T1000 (cell line): ENCODE data around the gene ERCC2.
"Not testable (repeated sequence)": the region's sequence is repeated elsewhere in the genome, so short reads cannot be mapped to it uniquely, and the experiment has no call there.

Experiments
- DNase-seq: peaks from one replicate; lab custom pipeline; 2025; ENCODE audit warnings: mixed read lengths; lab: John Stamatoyannopoulos, UW

Gene ERCC2

DNA sequence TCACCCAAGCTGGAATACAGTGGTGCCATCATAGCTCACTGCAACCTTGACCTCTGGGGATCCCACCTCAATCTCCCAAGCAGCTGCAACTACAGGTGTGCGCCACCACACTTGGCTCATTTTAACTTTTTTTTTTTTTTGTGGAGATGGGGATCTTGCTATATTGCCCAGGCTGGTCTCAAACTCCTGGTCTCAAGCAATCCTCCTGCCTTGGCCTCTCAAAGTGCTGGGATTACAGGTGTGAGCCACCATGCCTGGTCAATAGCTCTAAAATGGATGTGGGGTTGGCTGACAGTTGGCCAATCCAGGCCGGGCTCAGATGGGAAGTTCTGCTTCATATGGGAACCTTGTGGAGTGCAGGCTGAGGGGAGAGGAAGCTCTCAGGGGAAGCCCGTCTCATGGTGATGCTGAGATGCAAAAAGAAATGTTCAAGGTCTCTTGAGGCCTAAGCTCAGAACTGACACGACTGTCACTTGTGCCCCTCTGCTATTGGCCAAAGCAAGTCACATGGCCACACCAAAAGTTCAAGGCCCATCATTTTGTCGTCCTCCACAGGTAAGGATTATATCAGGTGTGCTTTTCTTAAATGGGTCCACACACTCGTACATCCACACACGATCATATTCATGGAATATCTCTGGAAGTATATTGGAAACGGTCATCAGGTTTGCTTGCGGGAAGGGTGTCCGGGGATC lies 36.6 kb downstream of the ERCC2 start:
- DNase-seq = no peak

DNA sequence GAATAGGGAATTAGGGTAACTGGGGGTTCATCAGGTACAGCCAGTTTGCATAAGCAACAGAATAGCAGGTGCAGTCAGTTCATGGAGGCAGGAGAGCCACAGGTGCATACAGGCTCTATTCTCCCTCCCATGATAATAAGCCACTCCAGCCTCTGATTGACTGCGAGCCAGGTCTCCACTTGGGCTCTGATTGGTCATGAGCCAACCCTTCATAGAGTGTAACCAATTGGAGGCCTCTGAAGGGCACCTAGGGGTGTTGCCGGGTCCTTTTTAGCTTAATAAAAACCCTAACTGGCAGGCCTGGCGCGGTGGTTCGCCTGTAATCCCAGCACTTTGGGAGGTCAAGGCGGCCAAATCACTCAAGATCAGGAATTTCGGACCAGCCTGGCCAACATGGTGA lies 39.0 kb downstream of the ERCC2 start:
- DNase-seq = no peak

DNA sequence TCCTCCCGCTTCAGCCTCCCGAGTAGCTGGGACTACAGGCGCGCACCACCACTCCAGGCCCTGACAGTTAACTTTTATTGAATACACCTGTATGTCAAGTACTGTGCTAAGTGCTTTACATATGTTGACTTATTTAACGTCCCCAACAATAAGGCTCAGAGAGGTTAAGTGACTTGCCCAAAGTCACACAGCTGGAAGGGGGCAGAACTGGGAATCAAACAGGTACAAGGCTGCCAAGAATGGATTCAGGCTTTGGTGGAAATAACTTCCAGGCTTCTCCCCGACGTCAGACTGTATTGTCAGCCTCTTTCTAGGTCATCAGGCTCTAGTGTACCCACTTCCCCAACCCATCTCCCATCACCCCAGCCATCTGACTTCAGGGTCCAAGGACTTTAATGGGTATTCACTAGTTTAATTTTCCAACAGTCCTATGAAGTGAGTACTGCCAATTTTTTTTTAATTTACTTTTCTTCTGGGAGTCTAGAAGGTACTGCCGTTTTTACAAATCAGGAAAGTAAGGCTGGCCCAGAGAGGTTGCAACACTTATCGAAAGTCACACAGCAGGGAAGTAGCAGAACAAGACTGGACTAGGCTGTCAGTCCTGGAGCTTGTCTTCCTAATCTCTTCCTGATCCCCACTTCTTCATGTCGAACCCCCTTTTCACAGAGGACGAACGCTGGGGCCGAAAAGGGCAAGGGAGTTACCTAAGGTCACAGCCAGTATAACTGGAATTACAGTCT lies 42.8 kb downstream of the ERCC2 start:
- DNase-seq = no peak

DNA sequence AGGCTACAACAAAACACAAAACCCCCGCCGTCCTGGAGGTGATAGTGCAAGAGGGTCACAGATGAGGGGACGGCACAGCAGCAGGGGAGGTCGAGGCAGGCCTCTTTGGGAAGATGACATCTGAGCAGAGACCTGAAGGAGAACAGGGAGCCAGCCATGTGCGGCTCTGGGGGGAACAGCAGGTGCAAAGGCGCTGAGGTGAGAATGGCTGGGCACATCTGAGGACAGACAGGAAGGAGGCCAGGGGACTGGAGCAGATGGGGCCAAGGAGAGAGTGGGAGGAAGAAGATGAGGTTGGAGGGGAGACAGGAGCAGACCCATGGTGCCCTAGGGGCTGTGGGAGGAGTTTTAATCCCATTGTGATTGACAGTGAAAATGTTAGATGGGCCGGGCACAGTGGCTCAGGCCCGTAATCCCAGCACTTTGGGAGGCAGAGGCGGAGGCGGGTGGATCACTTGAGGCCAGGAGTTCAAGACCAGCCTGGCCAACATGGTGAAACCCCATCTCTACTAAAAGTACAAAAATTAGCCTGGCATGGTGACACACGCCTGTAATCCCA lies 45.9 kb downstream of the ERCC2 start:
- DNase-seq = no peak

DNA sequence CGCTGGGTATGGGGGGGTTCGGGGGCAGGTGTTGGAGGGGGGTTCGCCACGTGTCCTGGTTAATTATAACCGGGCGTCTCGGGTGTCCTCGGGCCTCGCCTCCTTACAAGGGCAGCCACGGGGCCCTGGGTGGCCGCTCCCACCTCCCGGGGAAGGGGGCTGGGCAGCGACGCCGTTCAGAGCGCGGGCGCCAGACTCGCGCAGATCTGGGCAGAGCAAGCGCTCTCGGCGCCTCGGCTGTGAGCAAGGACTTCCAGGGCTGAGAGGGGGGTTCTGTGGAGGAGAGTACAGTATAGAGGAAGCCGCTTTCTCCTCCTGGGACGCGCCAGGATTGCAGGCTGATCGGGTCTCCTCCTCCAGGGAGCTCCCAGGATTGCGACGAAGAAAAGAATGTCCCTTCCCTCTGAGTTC lies 46.7 kb downstream of the ERCC2 start:
- DNase-seq = no peak

DNA sequence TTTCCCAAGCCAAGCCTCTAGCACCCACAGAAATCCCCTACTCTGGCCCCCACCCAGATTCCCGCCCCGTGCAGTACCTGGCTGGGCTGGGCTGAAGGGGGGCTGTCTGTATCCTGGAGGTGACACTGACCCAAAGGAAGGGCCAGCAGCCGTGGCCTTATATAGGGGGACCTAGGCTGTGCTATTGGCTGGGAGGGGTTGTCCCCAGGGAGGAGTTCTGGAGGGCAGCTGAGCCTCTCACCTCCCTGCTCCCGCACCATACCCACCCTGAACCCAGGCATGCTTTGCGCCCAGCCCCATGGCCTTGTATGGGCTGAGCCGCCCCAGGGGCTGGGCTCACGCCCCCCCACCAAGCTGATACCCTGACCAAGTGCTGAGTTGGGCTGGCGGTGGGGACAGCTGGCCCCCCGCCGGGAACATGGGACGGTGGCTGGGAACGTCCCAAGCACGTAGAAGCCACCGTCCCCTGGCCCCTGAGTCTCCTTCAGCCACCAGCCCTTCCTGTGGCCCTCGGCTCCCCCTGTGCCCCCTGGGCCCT lies 47.6 kb downstream of the ERCC2 start, which contains the start of gene CKM:
Gene CKM (minus strand): TSS at position 132 of the 538 bp plus-strand sequence. CDS start 3,162 bp downstream, outside the sequence.
- DNase-seq = no peak

DNA sequence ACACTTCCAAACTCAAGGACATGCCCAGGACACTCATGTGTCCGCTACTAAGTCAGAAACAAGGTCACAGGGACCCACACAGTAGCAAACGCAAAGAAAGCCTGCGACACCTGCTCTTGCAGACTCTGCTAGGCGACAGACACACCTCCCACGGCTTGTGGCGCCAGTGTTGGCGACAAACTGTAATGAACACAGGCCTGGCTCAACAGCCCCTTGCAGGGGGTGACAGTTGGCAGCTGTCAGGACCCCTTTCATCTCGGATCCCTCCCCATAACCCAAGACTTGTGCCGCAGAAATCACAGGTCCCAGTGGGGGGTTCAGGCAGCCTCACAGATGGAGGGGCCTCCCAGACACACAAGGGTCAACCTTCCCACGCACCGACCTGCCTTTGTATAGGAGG lies 48.1 kb downstream of the ERCC2 start:
- no peak for DNase-seq

DNA sequence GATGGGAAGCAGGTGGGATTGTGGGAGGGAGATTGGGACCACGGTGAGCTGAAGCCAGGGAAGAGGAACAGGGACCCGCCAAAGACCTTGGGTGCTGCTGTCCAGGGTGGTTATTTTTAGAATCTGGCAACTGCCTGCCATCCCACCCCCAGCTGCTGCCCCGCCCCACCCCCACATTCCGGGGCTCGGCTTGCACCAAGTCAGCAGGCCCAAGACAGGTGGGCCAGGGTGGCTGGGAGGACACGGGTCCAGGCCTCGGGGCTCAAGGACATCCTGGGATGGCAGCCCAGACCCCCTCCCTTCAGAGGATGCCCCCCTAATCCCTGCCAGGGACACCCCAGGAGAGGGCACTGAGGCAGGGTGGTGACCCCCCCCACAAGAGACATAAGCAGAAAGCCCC lies 48.5 kb downstream of the ERCC2 start:
- no peak for DNase-seq

DNA sequence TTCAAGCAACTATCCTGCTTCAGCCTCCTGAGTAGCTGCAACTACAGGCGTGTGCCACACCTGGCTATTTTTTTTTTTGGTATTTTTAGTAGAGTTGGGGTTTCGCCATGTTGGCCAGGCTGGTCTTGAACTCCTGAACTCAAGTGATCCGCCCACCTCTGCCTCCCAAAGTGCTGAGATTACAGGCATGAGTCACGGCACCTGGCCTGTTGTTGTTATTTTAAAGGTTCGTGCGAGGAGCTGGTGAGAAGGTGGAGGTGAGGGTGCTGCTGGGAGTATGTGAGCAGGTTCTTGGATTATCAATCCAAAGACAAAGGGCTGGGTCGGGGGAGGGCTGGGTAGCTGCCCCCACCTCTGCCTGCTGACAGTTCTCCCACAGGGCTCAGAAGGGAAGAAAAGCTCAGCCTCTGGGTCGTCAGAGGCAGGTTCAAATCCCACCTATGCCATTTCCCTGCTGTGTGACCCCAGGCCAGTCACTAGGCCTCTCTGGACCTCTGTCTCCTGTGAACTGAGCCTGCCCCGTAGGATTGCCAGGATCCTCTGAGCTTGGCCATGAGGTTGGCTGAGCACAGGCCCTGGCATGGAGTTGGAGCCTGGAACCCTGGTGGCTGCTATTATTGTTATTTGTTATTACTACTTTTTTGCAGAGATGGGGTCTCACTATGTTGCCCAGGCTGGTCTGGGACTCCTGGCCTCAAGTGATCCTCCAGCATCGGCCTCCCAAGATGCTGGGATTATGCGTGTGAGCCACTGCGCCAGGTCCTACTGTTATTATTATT lies 49.2 kb downstream of the ERCC2 start:
- DNase-seq = no peak

DNA sequence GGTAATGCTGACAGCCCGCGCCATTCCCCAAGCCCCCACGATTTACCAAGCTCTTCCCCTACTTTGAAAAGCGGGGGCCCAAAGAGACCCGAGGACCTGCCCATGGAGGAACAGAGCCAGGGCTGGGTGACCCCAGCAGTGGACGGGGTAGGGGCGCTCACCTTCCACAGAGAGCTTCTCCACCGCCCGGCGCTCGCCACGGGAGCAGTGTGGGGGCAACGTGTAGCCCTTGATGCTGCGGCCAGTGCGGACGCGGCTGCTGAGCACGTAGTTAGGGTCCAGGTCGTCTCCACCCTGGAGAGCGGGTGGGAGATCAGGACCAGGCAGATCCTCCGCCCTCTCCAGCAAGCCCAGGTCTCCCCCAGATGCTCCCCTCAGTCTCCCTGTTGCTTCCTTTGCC lies 55.1 kb downstream of the ERCC2 start:
- DNase-seq = no peak

DNA sequence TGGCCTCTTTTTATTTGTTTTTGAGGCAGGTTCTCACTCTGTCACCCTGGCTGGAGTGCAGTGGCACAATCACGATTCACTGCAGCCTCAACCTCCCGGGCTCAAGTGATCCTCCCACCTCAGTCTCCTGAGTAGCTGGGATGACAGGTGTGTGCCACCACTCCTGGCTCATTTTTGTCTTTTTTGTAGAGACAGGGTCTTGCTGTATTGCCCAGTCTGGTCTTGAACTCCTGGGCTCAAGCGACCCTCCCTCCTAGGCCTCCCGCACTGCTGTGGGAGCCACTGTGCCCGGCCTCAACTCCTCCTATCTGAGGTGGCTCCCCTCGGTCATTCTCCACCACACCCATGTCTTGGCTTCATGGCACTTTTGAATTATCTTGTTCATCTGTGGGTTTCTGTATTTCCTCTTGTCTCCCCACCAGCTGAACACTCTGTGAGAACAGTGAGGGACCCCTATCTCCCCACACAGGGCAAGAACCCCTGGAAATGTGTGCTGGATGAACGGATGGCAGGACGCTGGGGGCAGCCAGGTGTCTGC lies 55.6 kb downstream of the ERCC2 start:
- DNase-seq = no peak

DNA sequence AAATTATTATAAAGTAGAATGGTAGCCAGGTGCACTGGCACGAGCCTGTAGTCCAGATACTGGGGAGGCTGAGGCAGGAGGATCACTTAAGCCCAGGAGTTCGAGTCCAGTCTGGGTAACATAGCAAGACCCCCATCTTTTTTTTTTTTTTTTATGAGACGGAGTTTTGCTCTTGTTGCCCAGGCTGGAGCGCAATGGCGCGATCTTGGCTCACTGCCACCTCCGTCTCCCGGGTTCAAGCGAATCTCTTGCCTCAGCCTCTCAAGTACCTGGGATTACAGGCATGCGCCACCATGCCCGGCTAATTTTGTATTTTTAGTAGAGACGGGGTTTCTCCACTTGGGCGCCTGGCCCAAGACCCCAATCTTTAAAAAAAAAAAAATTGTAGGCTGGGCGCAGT lies 58.1 kb downstream of the ERCC2 start:
- DNase-seq = not testable (repeated sequence)

DNA sequence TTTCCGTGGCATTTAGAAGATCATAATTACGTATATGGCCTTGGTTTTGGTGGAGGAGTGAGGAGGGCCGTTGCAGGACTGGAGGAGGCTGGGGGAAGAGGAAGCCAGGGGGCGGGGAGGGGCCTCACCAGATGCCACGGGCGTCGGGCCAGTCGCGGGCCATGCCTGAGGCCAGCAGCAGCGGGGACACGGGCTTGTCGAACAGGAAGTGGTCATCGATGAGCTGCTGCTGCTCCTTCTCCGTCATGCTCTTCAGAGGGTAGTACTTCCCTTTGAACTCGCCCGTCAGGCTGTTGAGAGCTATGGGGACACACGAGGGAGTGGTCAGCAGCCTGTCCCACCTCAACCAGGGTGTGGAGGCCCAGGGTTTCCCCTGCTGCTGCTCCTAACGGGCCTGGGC lies 58.8 kb downstream of the ERCC2 start:
- no peak for DNase-seq

DNA sequence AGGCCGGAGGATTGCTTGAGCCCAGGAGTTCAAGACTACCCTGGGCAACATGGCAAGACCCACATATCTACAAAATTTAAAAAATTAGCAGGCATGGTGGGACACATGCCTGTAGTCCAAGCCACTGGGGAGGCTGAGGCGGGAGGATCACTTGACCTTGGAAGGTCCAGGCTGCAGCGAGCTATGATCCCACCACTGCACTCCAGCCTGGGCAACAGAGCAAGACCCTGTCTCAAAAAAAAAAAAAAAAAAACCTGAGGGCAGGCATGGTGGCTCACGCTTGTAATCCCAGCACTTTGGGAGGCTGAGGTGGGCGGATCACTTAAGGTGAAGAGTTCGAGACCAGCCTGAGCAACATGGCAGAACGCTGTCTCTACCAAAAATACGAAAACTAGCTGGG lies 61.1 kb downstream of the ERCC2 start:
- not testable (repeated sequence) for DNase-seq

DNA sequence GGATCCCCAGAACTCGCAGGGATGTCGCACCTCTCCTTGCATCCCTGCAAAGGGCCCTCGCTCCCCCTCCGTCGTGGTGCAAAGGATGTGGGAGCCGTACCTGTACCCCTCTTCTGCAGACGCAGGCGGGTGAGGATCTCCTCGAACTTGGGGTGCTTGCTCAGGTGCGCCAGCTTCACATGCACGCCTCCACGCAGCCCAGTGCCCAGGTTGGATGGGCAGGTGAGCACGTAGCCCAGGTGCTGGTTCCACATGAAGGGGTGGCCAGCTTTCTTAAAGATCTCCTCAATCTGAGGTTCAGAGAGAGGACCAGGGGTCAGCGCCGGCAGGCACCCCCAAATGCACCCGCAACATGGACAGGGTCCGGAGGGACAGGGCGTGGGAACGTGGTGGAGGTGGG lies 63.0 kb downstream of the ERCC2 start:
- DNase-seq = no peak

DNA sequence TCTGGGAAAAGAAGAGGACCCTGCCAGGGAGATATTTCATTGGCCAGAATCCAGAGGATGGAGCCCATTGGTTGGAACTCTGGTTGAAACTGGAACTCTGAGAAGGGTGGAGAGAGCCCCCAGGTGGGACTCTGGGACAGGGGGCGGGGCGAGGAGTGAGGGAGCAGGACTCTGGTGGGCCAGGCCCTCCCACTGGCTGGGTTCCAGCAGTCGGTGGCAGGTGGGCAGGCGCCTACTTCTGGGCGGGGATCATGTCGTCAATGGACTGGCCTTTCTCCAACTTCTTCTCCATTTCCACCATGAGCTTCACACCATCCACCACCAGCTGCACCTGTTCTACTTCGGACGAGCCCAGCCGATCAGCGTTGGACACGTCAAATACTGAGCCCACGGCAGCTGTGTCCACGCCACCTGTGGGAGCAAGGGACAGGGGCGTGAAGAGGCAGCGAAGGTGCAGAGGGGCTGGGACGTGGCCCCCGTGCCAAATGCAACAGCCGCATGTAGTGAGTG lies 63.8 kb downstream of the ERCC2 start:
- DNase-seq = no peak

DNA sequence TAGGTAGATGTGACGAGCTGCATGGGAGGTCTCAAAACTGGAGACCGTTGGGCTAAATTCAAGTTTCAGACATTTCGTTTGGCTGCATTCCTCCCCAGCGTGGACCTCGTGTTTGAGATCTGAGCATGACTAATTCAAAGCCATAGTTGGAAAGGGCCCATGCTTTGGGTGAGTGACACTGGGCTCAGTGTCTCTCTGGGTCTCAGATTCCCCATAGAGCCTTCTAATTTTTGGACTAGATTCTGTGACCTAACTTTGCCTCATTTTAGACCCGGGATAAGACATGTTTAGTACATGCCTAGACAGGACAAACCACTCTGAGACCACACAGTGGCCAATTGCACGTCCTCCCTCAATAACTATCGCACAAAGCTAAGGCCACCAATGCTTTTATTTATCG lies 64.3 kb downstream of the ERCC2 start:
- DNase-seq = no peak

DNA sequence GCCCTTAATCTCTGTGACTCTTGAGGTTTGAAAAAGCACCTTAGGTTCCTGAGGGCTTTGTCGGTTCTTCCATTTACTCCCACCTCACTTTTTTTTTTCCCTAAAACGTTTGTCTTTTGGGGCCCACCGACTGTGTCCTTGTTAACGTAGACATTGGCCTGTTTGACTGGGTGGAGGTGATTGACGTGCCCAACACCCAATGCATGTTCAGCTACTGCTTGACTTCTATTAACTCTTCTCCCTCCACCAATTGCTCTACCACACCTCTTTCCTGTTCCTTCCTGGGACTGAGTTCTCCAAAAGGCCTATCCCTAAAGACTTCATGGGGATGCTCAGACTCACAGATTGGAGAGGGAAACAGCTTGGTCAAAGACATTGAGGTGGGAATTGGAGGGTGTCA lies 65.0 kb downstream of the ERCC2 start:
- DNase-seq = no peak

DNA sequence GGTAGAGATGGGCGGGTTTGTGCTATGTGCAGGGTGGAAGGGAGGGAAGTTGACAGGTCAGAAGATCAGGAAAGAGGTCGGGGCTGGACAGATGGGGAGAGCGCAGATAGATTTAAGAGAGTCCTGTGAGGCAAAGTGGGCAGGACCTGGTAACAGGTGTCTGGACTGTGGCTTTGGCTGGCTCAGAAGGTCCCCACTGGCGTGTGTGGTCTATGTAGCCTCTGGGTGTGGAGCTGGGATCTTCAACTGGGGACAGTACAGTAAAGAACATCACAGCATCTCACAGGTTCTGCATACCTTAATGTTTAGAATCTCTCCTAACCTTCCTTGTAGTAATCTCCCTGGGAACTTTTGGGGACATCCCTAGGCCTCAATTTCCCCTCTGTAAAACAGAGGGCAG lies 65.4 kb downstream of the ERCC2 start:
- DNase-seq = no peak

DNA sequence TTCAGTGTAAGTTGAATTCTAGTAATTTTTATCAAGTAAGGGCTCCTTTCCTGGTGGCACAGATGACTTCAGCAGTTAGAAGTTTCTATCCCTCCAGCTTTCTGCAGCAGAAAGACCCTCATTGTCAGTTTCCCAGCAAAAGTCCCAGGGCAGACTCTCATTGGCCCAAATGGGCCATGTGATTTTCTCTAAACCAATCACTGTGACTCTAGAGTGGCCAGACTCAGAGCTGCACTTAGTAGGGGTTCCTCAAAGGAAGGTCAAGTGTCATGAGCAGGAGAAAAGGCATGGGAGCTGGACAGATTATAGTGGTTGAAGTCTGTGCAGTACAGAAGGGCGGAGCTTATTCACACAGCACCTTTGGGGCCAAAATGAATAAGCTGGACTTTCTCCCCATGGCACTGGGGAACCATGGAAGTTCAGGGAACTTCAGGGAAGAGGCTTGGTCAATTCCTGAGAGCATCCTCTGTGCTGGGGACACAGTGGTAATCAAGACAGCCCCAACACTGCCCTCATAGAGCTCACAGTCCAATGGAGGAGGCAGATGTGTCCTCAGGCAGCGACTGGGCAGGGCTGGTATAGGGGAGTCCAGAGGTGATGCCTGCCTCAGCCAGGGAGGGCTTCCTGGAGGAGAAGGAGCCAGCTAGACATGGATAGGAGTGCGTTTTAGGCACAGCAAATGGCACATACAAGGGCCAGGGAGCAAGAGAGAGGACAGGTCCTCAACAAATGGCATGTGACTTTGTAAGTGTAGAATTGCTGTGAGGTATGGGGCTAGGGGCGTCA lies 66.0 kb downstream of the ERCC2 start:
- DNase-seq = no peak
